Amniotic epithelial cell (primary cell): Measurements from ENCODE around the gene IQCF5.
"Not testable (repeated sequence)": the region's sequence is repeated elsewhere in the genome, so short reads cannot be mapped to it uniquely, and the experiment has no call there.

Experiments
- DNase-seq: peaks from one replicate; pipeline ENCODE4 v3.0.0-alpha.2; 2010; ENCODE audit warnings: low read depth

IQCF5 gene

GRCh38 chr3:51868896-51869295, 6.5 kb downstream of the IQCF5 start:
- DNase-seq = not testable (repeated sequence)

- DNase-seq = no peak
These were observed 12.5 kb downstream of the IQCF5 start for GRCh38 chr3:51862886-51863285.

GRCh38 chr3:51860703-51861665, 14.4 kb downstream of the IQCF5 start, which contains the start of gene IQCF2:
TSS of gene IQCF2 (plus strand) at chr3:51861615. CDS start at chr3:51861667, 52 bp downstream.
- no peak for DNase-seq

GRCh38 chr3:51855411-51855810, 20.0 kb downstream of the IQCF5 start:
- DNase-seq = peak; percentile 9

GRCh38 chr3:51845129-51845528, 30.3 kb downstream of the IQCF5 start:
- no peak for DNase-seq

GRCh38 chr3:51836606-51837005, 38.8 kb downstream of the IQCF5 start:
- no peak for DNase-seq

- no peak for DNase-seq
These were observed 44.5 kb downstream of the IQCF5 start for GRCh38 chr3:51830836-51831385.

- DNase-seq = no peak
These were observed 45.1 kb downstream of the IQCF5 start for GRCh38 chr3:51830345-51830744.

- no peak for DNase-seq
These were observed 47.1 kb downstream of the IQCF5 start for GRCh38 chr3:51828297-51828696.
